HL-60 (cell line): ENCODE data around the gene DAGLB.
A peak's percentile ranks its signal among the peaks of the same experiment; 100 is the strongest.

Experiments used
- DNase-seq, 2 experiments: peaks; one replicate each; pipeline ENCODE4 v3.0.0-alpha.2; 2010 to 2020; ENCODE audit warnings: low read depth in 1 of 2, low spot score in 1 of 2
- H3K27ac ChIP-seq: fragments of 250-450 bp; sonication (Bioruptor Pico); replicated peaks from 2 replicates; pipeline ENCODE4 v1.5.1; 2020; ENCODE audit warnings: mild to moderate bottlenecking, moderate library complexity
- H3K27me3 ChIP-seq: fragments of 250-450 bp; sonication (Bioruptor Pico); 2 replicates; pipeline ENCODE4 v1.5.1; 2021; ENCODE audit warnings: mild to moderate bottlenecking, moderate library complexity; ENCODE audit not compliant: insufficient read depth, poor library complexity, severe bottlenecking
- H3K4me3 ChIP-seq: replicated peaks from 2 replicates; pipeline ENCODE4 v1.5.1; 2011; ENCODE audit warnings: mild to moderate bottlenecking, control low read depth, low read length; ENCODE audit not compliant: insufficient read depth
- GABPA ChIP-seq: IDR thresholded peaks from 2 replicates; pipeline ENCODE4 v1.6.1; 2012; ENCODE audit warnings: low read depth
- POLR2AphosphoS5 ChIP-seq: IDR thresholded peaks from 2 replicates; pipeline ENCODE4 v1.6.1; 2012; ENCODE audit warnings: low read depth
- SPI1 ChIP-seq: IDR thresholded peaks from 2 replicates; pipeline ENCODE4 v1.6.1; 2012; ENCODE audit warnings: low read depth, mild to moderate bottlenecking, borderline replicate concordance
- TF ChIP-seq, protein P1 (sequence below): IDR thresholded peaks from 2 replicates; pipeline ENCODE4 v1.6.1; 2012; ENCODE audit warnings: low read depth; ENCODE audit not compliant: insufficient replicate concordance
- TF ChIP-seq, protein P2 (sequence below): IDR thresholded peaks from one replicate; pipeline ENCODE4 v1.5.1; 2011; ENCODE audit warnings: low read length, control low read depth, inconsistent platforms; ENCODE audit not compliant: insufficient read depth

Gene DAGLB

GRCh38 chr7:6409944-6410693, 37.6 kb downstream of the DAGLB start:
- H3K27ac ChIP-seq, result no peak overlapping the region
- TF ChIP-seq GABPA (no peak), SPI1 (no peak), POLR2AphosphoS5 (no peak; the same call in 1 of the 2 replicates)
- TF ChIP-seq, protein P1, sequence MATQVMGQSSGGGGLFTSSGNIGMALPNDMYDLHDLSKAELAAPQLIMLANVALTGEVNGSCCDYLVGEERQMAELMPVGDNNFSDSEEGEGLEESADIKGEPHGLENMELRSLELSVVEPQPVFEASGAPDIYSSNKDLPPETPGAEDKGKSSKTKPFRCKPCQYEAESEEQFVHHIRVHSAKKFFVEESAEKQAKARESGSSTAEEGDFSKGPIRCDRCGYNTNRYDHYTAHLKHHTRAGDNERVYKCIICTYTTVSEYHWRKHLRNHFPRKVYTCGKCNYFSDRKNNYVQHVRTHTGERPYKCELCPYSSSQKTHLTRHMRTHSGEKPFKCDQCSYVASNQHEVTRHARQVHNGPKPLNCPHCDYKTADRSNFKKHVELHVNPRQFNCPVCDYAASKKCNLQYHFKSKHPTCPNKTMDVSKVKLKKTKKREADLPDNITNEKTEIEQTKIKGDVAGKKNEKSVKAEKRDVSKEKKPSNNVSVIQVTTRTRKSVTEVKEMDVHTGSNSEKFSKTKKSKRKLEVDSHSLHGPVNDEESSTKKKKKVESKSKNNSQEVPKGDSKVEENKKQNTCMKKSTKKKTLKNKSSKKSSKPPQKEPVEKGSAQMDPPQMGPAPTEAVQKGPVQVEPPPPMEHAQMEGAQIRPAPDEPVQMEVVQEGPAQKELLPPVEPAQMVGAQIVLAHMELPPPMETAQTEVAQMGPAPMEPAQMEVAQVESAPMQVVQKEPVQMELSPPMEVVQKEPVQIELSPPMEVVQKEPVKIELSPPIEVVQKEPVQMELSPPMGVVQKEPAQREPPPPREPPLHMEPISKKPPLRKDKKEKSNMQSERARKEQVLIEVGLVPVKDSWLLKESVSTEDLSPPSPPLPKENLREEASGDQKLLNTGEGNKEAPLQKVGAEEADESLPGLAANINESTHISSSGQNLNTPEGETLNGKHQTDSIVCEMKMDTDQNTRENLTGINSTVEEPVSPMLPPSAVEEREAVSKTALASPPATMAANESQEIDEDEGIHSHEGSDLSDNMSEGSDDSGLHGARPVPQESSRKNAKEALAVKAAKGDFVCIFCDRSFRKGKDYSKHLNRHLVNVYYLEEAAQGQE, result no peak
- TF ChIP-seq, protein P2, sequence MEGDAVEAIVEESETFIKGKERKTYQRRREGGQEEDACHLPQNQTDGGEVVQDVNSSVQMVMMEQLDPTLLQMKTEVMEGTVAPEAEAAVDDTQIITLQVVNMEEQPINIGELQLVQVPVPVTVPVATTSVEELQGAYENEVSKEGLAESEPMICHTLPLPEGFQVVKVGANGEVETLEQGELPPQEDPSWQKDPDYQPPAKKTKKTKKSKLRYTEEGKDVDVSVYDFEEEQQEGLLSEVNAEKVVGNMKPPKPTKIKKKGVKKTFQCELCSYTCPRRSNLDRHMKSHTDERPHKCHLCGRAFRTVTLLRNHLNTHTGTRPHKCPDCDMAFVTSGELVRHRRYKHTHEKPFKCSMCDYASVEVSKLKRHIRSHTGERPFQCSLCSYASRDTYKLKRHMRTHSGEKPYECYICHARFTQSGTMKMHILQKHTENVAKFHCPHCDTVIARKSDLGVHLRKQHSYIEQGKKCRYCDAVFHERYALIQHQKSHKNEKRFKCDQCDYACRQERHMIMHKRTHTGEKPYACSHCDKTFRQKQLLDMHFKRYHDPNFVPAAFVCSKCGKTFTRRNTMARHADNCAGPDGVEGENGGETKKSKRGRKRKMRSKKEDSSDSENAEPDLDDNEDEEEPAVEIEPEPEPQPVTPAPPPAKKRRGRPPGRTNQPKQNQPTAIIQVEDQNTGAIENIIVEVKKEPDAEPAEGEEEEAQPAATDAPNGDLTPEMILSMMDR, result no peak
- DNase-seq, result no peak
- no peak overlapping the region for H3K4me3 ChIP-seq
- H3K27me3 ChIP-seq, result no peaks in the 10 kb centered on the region

GRCh38 chr7:6409091-6409490, 38.7 kb downstream of the DAGLB start:
- no peak overlapping the region for H3K27ac ChIP-seq
- DNase-seq, result no peak
- TF ChIP-seq POLR2AphosphoS5 (no peak), SPI1 (no peak), GABPA (no peak)
- TF ChIP-seq, protein P2, result no peak
- TF ChIP-seq, protein P1, result no peak

GRCh38 chr7:6407434-6407833, 40.3 kb downstream of the DAGLB start:
- no peak for TF ChIP-seq SPI1
- 0 out of 2 replicates have a peak, but pooled peaks have one; percentile 12 for TF ChIP-seq POLR2AphosphoS5
- no peaks in the 10 kb centered on the region for H3K27me3 ChIP-seq
- H3K27ac ChIP-seq, result no peak overlapping the region
- no peak overlapping the region for H3K4me3 ChIP-seq
- no peak for DNase-seq

More at GRCh38 chr7:6409091-6409490, 38.7 kb downstream of the DAGLB start:
- Histone ChIP-seq H3K27me3 (no peaks in the 10 kb centered on the region), H3K4me3 (no peak overlapping the region)

DNA sequence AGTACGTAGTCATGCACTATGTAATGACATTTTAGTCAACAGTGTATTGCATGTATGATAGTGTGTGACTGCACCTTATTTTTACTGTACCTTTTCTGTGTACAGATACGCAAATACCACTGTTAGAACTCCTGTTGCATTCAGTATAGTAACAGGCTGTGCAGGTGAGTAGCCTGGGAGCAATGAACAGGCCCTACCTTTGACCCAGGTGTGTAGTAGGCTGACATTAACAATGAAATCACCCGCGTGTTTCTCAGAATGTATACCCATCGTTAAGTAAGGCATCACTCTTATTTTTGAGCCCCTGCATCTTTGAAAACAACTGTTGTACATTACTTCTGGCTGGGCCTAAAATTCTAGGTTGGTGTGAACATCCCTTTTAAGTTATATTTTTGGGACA, 41.6 kb downstream of the DAGLB start:
- DNase-seq, result no peak
- H3K4me3 ChIP-seq, result no peak overlapping the region
- no peak overlapping the region for H3K27ac ChIP-seq
- H3K27me3 ChIP-seq, result no peaks in the 10 kb centered on the region
- TF ChIP-seq POLR2AphosphoS5 (no peak), SPI1 (no peak), GABPA (no peak)
- TF ChIP-seq, protein P1, result no peak
- TF ChIP-seq, protein P2, result no peak
